Left colon (tissue), 2 donors: ENCODE data around the gene IGF1R. TPM values are rescaled to one million over a fixed set of nuclear protein-coding genes. Genes with fewer than 3 reads are reported as not detected.
A peak's percentile ranks its signal among the peaks of the same experiment; 100 is the strongest.
"Not testable (repeated sequence)": the region's sequence is repeated elsewhere in the genome, so short reads cannot be mapped to it uniquely, and the experiment has no call there.

Experiments used
- ATAC-seq: fragments of 200-7000 bp; cut with Tn5 transposase; one replicate; pipeline ENCODE4 v1.9.1; 2020; ENCODE audit warnings: mild to moderate bottlenecking, moderate library complexity
- DNase-seq, 2 donors: peaks; one replicate each; pipeline ENCODE4 v3.0.0-alpha.2; 2020
- intact Hi-C, 2 donors: fragments of 100-400 bp; cut with DNase I in 1 of 2; cut with micrococcal nuclease in 1 of 2; formaldehyde crosslinking; loops; one replicate each; pipeline versions ENCODE4 v1.11.2 to v1.14.0; 2022; cut with DNase I, micrococcal nuclease
- total RNA-seq, 2 donors: library from RNA; stranded (reverse); fragmentation: NEBNext Ultra II Directional; extraction: Animal tissue kit (Norgen Biotek cat#: 25700); gene quantifications; one replicate each; pipeline ENCODE4 v1.2.1, GENCODE V29; 2021
- donor health status: DM: no; HTN: no; CAD: no.
- donor health status: DM: yes; HTN: yes; CAD: no.

The IGF1R gene
- total RNA-seq, 2 donors from 2014 or later = 40.2 to 42.0 TPM

- intact Hi-C loops = no loop called here
- no peak for ATAC-seq
Observed at GRCh38 chr15:98964466-98965133, 316.3 kb downstream of the IGF1R start.

GRCh38 chr15:98965134-98965491 lies 316.8 kb downstream of the IGF1R start:
- ATAC-seq, intact Hi-C loops, DNase-seq: not testable (repeated sequence)

More at GRCh38 chr15:98964466-98965133, 316.3 kb downstream of the IGF1R start:
- DNase-seq = no peak

- intact Hi-C loops = no loop called here
- ATAC-seq (no peak), DNase-seq (no peak)
Observed at GRCh38 chr15:98965597-98965996, 317.3 kb downstream of the IGF1R start.

DNA sequence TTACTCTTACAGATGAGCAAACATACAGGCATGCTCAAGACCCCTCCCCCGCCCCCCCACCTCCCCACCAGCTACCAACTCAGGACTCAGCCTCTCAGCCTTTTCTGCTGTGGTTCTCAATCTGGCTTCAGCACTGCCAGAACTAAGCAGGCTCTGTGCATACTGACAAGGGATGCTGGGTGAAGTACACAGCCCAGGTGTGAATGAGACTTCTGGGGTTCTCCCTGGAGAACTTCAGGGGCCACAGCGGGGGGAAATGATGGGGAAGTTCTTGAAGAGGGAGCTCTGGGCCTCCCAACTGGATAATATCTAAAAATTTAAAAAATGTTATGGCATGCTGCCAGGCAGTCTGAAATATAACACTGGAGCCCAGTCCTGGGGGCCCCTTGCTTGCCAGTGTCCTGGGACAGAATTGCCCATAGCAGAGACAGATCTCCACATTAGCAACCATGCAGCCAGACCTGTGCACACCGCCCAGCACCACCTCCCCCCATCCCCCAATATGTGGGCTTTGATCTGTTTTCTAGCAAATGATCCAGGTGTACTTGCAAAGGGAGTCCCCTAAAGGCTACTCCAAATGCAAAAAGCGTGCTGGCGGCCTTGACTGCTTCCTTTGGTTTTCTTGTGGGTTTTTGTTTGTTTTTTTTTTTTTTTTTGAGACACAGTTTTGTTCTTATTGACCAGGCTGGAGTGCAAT lies 317.9 kb downstream of the IGF1R start:
- ATAC-seq (no peak), DNase-seq (no peak)
- intact Hi-C loops = no loop called here

GRCh38 chr15:98967096-98967495 lies 318.8 kb downstream of the IGF1R start:
- intact Hi-C loops = no loop called here
- ATAC-seq (no peak), DNase-seq (no peak)

DNA sequence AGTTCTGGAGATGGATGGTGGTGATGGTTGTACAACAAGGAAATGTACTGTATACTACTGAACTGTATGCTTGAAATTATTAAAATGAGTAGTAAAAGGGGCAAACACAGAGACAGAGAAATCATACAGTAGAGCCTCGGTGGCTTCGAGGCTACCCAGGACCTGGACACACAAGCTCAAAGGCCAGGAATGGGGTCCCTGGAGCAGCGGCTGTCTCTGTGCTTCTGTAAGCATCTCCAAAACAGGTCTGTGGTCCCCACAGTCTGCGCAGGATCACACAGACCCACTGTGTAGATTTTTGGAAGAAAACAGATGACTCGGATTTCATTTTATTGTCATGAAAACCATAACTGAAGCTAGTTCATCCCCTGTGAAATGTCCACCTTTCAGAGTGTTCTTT lies 319.6 kb downstream of the IGF1R start:
- DNase-seq = no peak
- intact Hi-C loops = no loop called here

GRCh38 chr15:98968576-98968975 lies 320.2 kb downstream of the IGF1R start:
- no peak for DNase-seq
- no peak for ATAC-seq
- intact Hi-C loops = no loop called here

More for the DNA sequence above, 319.6 kb downstream of the IGF1R start:
- no peak for ATAC-seq

- intact Hi-C loops = no loop called here
- ATAC-seq = no peak
- no peak for DNase-seq
Observed at GRCh38 chr15:98969126-98969735, 320.9 kb downstream of the IGF1R start.

DNA sequence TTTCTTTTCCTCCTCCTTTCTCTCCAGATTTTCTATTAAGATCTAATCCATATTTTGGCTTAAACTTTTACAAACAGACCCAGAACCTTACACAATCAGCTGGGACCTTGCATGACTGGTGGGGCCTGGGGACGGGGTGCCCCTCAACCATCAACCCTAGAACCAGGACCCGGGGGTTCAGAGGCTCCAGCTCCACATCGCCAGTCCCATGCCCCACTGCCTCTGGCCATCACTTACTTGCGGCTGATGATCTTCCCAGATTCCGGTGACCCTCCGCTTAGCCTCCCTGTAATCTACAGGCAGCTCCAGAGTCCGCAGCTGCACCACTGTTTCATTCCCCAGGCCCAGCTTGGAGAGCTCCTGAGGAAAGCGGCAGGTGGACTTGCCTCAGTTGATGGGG lies 322.5 kb downstream of the IGF1R start:
- ATAC-seq (no peak), DNase-seq (no peak)
- intact Hi-C loops = no loop called here

GRCh38 chr15:98976500-98976899 lies 328.2 kb downstream of the IGF1R start:
- DNase-seq (no peak), ATAC-seq (no peak)
- intact Hi-C loops = no loop called here

GRCh38 chr15:98977441-98977840 lies 329.1 kb downstream of the IGF1R start:
- intact Hi-C loops = no loop called here
- DNase-seq (no peak), ATAC-seq (no peak)

DNA sequence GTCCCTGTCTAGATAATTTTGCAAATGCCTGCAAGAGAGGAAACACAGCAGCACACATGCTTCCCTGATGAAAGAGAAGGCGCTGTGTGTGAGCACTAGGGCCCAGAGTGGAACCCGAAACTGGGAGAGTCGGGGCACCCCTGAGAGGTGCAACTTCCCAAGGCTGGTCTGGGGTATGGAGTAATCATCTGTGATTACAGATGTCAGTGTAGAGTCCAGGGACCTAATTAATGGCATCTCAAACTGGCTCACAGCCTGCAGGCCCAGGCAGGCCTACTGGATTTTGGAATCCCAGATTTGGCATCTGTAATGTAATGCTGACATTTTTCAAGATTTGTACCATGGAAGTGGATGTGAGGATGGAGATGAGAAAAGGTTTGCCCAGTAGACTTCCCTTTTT lies 329.8 kb downstream of the IGF1R start:
- ATAC-seq (no peak), DNase-seq (no peak)
- intact Hi-C loops = no loop called here

GRCh38 chr15:98980899-98981228 lies 332.5 kb downstream of the IGF1R start:
- DNase-seq (no peak), ATAC-seq (no peak)
- intact Hi-C loops = loop anchor here in 1 of 2 donors (10.0 kb wide), 1 partner anchor 496 kb away; no protein-coding TSS in a partner anchor

GRCh38 chr15:98981851-98982722 lies 333.7 kb downstream of the IGF1R start:
- intact Hi-C loops = loop anchor here in 1 of 2 donors (10.0 kb wide), 1 partner anchor 497 kb away; no protein-coding TSS in a partner anchor
- no peak for ATAC-seq
- DNase-seq = no peak

GRCh38 chr15:98983334-98983733 lies 335.0 kb downstream of the IGF1R start:
- ATAC-seq (peak; percentile 37), DNase-seq (no peak)

GRCh38 chr15:98986281-98986680 lies 337.9 kb downstream of the IGF1R start:
- no peak for ATAC-seq
- intact Hi-C loops = loop anchor here in 1 of 2 donors (10.0 kb wide), 1 partner anchor 501 kb away; no protein-coding TSS in a partner anchor
- no peak for DNase-seq

More at GRCh38 chr15:98983334-98983733, 335.0 kb downstream of the IGF1R start:
- intact Hi-C loops = loop anchor here in 1 of 2 donors (10.0 kb wide), 1 partner anchor 499 kb away; no protein-coding TSS in a partner anchor

GRCh38 chr15:98994892-98995291 lies 346.6 kb downstream of the IGF1R start:
- intact Hi-C loops = no loop called here
- DNase-seq (no peak), ATAC-seq (no peak)

- intact Hi-C loops = no loop called here
- no peak for DNase-seq
- ATAC-seq = no peak
Observed at GRCh38 chr15:98996169-98996568, 347.8 kb downstream of the IGF1R start.

DNA sequence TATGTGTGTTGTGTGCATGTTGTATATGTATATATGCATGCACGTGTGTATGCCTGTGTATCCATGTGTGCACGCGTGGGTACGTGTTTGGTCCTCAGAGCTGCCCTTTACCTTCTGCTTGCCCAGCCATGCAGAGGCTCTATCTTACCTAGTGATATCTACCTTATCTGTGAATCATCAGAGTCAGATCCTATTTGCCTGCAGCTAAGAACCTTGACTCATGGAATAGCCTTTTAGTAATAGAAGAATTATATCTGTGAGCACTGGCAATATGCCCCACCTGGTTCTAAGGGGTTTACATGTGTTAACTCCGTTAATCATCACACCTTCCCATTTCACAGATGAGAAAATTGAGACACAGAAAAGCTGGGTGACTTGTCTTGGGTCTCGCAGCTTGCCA lies 348.3 kb downstream of the IGF1R start:
- no peak for DNase-seq
- intact Hi-C loops = no loop called here
- ATAC-seq = no peak
